Stimulated activated CD4-positive, alpha-beta T cell treated with anti-CD3 and anti-CD28 coated beads, TNF-alpha, amount 100 ng/mL, for 4 hours (primary cell): ENCODE measurements around the gene ARHGEF33.
A peak's percentile ranks its signal among the peaks of the same experiment; 100 is the strongest.

Experiments used
- DNase-seq, 3 experiments: peaks; one replicate each; pipeline ENCODE4 v3.0.0-alpha.2; 2020; ENCODE audit warnings: low read depth in 3 of 3

Gene ARHGEF33

DNA sequence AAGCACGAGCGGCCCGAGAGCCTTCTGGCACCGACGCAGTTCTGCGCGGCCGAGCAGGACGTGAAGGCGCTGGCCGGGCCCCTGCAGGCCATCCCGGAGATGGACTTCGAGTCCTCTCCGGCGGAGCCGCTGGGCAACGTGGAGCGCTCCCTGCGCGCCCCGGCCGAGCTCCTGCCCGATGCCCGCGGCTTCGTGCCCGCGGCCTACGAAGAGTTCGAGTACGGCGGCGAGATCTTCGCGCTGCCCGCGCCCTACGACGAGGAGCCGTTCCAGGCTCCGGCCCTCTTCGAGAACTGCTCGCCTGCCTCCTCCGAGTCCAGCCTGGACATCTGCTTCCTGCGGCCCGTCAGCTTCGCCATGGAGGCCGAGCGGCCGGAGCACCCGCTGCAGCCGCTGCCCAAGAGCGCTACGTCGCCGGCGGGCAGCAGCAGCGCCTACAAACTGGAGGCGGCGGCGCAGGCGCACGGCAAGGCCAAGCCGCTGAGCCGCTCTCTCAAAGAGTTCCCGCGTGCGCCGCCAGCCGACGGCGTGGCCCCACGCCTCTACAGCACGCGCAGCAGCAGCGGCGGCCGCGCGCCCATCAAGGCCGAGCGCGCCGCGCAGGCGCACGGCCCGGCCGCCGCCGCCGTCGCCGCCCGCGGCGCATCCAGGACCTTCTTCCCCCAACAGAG lies 70.4 kb downstream of the ARHGEF33 start:
- peak; percentile 35 to 48 (median 44) for DNase-seq

DNA sequence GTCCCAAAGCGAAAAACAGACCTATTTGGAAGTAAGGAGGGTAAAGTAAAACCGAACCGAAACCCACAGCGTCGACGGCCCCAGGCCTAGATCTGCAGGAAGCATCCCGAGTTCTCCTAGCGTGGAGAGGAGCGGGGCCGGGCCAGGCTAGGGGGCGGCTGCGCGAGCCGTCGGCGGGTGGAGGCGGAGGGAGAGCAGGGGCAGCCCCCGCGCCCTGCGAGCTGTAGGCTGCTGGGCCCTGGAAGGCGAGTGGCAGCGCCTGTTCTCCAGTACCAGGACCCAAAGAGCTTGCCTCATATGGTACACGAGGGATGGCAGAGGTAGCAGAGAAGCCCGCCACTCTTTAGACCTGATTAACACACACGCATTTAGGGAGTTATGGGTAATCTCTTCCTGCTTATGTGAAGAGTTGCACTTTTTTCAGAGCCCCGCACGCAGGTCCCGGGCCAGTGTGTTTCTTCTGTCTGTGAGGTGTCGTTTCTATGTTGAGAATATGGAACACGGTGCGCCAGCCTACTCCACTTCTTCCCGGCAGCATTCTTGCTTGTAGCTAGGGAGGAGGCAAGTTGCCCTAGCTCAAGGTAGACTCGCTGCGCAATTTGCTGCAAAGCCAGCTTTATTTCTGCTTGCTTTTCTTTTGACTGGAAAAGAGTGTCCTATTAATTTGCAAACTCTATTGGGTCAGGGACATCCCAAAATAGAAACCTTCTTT lies 71.1 kb downstream of the ARHGEF33 start:
- peak in 1 of 3 experiments; percentile 9 for DNase-seq

DNA sequence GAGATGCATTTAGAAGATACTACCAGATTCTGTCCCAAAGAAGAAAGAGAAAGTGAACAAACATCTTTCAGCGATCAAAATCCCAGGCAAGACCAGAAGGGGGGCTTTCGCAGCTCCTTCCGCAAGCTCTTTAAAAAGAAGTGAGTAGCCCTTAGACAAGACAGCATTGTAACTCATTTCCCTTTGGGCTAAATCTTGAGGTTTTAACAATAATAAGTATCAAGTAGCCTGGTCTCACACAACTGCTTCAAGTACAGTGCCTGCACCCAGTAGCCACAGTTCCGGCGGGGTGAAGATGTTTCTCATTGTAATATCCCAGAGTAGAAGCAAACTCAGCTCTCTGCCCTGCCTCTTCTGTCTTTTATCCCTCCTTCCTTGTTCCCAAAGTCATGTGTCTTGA lies 76.3 kb downstream of the ARHGEF33 start:
- DNase-seq = no peak

DNA sequence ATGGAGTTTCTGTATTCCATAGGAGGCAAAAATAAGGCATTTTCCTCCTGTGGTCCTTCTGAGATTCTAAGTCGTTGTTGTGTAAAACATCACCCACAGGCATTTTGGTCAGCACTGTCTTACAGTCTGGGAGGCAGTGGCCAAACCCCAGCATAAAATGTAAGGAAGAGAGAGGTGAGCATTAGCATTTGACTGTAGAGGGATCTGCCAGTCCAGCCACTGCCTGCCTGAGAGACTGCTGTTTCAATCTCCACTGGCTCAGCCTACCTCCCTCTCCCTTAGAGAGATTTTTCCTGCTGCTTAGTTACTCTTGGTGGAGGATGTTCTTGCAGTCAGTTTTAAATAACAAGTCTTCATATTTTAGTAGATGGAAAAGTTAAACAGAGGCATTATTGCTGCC lies 77.0 kb downstream of the ARHGEF33 start:
- no peak for DNase-seq

DNA sequence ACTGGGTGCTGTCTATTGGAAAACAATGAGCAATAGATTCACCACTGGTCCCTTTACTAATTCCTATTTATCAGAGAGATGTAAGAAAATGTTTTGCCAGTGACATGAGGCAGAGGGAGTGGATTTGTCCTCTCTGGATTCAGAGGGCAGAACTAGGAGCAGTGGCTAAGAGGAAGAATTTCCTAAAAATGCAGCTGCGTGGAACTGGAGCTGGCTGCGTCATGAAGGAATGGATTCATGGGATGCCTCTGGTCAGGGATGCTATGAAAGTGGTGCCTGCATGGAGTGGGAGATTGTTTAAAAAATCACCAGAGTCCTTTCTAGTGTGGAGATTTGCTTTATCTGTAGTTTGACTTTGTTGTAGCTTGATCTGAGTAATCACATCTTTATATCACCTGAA lies 78.3 kb downstream of the ARHGEF33 start:
- DNase-seq = no peak

DNA sequence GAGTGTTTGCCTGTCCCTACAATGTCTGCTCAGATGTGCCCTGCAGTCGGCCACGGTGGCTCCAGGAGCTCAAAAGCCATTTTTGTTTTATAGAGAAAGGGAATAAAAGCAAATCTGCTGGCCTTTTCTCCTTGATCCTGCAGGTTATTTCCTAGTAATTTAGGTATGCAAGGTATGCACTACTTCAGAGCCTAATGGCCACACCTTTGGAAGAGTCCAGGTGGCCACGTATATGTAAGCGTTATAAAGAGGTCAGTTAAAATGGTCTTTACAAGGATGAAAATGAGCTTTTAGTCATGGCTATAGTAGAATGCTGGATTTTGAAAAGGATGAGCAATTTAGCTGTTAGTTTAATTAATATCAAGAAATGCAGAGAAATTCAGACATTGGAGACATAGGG lies 81.7 kb downstream of the ARHGEF33 start:
- DNase-seq = no peak

DNA sequence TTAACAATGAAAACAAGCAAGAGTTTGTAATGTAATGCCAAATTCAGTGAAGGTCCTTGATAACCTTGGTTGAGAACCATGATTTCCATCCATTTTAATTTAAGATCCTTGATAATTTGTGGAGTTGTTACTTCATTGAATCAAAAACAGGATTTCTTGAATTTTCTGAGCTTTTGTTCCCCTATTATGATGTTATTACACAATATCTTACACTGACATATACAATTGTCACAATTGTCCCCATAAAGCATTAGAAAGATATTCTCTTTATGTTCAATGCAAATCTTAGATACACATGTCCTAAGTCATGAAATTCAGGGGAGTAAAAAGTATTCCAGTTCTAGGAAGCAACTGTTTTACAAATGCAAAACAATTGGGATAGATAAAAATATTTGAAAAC lies 83.6 kb downstream of the ARHGEF33 start:
- no peak for DNase-seq

DNA sequence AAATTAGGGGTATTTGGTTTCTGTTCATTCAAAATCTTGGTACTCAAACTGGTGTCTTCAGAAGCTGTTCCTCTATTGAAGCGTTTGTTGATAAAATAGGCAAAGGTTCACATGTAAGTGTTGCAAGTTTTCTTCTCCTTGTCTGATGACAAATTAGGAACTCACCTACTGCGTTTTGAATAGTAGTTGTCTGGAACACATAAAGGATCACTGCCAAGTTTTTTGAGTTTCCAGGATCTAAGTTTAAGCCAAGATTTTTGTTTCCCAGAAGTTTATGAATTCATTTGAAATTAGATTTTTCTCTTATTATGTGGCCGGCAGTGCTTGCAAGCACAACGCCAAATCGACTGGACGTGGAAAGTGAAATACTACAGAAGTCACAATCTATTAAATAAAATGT lies 85.4 kb downstream of the ARHGEF33 start:
- DNase-seq = no peak

DNA sequence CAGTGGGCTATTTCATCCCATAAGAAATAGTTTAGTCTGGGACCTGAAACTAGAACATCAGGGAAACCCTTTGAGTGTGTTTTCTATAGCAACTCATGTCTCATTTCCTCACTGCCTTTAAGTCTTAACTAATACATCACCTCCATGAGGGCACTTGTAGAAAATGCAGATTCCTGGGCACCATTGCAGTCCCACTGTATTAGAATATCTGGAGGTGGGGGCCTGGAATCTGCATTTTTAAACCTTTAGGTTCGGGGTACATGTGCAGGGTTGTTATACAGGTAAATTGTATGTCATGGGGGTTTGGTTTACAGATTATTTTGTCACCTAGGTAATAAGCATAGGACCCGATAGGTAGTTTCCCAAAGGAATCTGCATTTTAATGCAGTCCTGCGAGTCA lies 87.4 kb downstream of the ARHGEF33 start:
- DNase-seq = no peak

DNA sequence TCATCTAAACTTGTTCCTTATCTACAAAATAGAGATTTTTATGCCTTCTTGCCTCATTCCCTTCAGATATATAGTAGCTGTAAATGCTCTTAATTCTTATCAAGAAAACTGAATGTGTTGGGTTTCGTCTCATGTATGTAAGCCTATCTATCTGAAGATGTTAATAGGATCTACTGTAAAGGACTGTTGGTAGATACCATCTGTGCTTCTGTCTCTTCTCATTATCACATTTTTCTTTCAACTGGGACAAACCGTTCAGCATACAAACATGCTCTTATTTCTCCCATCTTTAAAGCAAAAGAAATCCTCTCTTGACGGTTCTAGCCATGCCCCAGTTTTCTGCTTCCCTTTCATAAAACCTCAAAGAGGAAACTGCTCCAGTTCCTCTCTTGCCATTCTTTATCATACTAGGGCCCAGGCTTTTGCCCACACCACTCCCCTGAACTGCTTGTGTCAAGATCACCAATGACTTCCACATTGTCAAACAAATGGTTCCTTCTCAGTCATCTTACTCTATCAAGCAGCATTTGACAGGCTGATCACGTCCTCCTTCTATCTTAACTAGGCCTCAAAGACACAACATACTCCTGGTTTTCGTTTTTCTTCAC lies 88.7 kb downstream of the ARHGEF33 start:
- no peak for DNase-seq

DNA sequence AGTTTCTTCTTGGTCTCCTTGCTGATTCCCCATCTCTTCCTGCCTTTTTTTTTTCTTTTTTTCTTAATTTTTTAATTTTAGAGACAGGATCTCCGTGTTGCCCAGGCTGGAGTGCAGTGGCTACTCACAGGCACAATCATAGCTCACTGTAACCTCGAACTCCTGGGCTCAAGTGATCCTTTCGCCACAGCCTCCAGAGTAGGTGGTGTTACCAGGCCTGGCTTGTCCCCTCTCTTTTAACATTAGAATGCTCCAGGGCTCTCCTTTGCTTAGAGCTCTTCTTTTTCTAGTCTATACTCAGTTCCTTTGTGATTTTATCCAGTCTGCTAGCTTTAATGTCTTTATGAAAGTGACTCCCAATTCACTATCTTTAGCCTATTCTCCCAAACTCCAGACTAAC lies 89.2 kb downstream of the ARHGEF33 start:
- DNase-seq = no peak

DNA sequence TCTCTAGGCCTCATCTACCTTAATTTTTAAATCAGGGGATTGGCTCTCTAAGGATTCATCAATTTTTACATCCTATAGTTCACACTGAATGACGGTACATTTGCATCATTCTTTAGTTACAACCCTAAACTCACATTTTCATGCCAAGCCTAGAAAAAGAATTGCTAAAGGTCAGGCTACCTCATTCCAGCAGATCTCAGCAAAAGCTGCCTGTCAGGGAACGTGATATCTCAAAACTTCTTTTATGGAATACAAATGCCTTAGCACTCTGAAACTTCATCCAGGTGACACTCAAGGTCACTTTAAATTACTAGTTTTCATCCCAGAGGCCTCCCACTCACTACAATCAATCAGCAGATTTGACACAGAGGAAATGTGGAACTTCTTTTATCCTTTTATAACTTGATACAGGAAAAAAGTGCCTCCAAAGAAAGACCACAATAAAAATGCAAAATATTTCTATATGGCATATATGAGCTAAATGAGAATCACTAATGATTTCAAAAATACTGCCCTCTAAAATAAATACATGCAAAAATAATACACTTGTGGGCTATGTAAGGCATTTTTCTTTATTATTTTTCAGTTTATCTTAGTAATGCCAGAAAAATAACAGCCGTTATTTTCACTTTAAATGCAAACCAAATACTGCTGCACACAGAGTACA lies 91.5 kb downstream of the ARHGEF33 start:
- DNase-seq = no peak

DNA sequence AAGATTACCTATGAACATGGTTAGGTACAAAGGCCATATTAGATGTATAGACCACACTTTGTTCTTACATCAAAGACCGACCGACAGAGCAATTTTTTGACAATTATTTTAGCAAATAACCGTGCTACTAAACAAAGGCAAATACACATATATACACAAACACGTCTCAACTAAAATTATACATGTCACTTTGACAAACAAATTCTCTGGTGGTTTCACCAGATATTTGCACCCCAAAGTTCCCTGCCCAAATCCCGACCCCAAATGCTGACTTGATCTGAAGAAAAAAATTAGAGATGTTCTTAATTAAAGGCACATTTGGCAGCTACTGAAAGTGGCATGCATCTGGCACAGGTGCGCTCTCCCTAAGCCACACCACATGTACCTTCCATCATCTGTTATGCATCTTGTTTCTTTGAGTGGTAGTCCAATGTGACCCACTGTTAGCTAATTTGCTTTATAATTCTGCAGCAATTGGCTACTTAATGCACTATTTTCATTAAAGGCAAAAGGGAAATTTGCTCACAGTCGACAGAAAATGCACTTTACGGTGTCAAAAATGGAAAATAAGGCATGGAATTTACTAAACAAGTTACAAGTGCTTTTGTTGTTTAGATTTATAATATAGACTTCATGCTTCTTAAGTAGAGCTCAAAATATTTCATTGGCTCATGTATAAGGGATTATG lies 92.1 kb downstream of the ARHGEF33 start:
- no peak for DNase-seq

DNA sequence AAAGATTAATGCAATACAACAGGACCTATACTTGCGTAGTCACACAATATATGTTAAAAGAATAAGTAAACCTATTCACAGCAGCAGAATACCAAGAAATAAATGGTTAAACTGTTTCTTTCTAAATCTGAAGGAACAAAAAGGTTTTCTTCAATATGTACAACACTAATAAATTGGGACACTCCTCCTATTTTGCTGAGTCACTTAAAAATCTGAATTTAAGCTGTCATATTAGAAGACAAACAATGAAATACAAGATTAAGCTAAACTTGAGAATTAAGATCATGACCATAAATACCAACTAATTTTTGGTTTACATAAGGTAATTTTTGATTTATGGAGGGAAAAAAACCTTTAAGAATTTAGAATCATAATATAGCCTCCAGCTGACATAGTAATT lies 92.8 kb downstream of the ARHGEF33 start:
- DNase-seq = no peak

DNA sequence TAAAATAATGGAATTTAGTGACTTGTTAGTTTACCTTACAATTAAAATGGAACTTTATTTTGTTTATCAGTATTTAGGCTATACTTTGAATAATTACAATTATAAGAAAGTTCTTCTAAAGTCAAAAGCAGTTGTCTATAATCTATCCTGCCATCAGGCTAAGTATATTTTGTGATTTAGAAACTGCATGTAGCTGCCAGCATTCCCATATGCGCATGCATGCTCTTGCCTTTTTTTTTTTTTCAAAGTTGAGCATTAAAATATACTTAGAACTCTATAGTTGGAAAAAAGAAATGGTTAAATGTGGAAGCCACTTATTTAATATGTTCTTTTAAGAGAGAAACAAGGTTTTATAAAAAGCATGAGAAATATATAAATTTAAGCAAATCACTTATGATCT lies 99.0 kb downstream of the ARHGEF33 start:
- no peak for DNase-seq

DNA sequence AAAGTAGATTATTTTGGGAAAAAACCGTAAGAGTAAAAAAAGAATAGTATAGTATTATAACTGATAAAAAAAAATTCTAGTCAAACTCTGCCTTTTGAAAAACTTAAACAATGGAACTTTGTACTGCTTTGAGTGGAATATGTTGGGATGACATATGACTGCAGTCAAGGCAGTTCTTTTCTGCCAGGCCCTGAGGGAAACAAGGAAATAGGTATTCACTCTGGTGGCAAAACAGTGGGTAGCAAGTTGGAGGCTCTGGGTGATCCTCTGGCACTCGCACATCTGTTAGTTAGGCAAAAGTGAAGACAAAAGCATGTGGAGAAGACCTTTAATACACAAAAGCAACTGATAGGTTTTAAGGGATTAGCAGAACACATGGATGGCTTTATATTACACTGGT lies 102.2 kb downstream of the ARHGEF33 start:
- no peak for DNase-seq

DNA sequence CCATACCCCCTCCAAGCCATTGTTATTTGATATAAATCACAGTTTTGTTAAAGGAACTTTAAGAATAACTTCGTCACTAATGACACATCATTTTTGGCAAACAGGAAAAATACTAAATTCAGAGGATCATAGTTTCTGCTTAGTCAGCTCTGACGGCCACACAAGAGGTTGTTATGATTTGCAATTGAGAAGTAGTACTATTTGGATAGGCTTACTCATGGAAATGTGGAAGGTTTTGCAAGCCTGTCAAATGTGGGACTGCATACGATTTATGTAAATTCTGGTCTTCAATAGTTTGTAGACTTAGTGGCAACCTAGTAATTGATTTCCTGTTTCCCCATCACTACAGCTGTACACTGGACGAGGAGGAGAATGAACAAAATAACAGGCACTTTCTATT lies 108.1 kb downstream of the ARHGEF33 start:
- no peak for DNase-seq

DNA sequence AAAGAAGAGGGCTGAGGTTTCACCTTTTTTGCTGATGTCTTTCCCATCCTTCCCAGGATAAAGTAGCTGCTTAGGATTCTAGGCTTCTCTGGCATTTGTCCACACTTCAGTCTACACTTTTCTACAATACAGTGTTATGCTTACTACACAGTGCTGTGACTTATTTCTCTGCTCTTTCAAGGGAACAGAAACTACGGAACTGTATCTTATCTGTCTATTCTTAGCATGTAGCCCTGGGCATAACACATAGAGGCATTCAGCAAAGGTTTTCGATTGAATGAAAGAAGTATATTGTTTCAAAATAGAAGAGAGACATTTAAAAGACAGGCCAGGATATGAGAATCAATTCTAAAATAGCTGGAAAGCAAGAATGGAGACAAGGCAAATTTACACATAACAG lies 110.9 kb downstream of the ARHGEF33 start:
- DNase-seq = no peak

DNA sequence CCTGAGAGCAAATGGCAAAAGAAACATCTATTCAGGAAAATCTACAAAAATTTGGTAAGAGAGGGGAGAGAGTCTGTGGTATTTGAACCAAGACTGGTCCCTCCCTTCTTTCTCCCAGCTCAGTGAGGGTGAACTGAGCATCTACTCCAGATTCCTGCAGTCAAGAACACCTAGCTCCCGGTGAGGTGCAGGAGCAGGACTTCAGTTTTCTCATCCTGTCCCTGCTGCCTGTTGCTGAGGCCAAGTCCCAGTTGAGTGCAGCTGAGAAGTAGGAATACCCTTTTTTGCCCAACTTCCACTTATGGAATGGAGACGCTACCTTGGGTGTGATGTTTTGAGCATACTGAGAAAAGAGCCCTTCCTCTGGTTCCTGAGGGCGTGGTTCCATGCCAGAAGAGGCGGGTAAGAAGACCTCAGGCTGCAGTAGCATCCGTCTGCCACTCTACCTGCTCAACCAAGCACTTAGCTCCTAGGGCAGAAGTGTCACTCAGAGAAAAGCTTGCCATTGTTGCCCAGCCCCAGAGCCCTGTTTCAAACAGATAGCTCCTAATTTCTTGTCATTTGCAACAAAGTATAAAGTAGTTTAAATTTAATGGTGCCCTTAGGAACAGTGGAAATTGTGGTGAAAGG lies 118.3 kb downstream of the ARHGEF33 start:
- DNase-seq = no peak

DNA sequence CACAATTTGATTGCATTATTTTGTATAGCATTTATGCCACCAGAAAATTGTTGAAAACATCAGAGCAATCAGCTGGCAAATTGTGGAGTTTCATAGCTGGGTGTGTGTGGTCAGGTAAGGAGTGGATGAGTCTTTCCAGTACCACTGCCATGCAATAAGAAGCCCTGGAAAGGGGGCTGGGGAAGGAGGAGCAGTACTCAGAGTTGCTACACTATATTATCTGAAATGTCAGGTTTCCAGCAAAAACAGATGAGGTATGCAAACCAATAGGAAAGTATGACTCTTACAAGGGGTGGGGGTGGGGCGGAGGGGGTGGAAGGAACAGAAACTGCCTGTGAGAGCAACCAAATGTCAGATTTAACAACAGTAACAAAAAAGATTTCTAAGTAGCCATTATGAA lies 119.0 kb downstream of the ARHGEF33 start:
- DNase-seq = no peak

DNA sequence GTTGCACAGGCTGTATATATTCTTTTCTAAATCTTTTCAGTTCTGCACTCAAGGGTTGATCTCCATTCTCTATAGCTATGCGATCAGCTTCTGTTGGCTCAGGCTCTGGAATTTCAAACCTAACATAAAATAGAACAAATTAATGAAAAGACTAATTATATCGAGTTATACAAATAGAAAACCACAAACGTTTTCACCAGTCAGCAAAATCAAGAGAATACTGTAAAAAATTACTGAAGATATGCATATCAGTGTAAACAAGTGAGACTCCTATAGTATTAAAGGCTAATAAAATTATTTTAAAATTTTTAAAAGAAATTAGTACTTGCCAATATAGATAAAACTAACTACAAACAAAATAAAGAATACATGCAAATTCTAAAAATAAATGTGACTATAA lies 124.2 kb downstream of the ARHGEF33 start:
- DNase-seq = no peak

DNA sequence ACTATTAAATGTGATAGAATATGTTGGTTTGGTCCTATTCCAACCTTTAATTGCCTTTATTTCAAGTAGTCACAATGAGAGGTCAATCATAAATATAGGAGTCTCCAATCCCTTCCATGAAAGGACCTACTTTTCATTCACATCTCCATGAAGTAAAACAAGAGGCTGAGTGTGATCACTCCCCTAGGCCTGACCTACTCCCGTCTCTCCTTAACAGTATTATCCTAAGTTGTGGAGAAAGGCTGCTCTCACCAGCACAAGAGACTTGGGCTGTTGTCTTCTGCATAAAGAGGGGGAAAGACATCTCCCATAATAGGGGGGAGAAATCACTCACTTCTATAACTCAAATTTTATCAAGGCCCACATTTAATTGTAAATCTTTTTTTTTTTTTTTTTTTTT lies 125.7 kb downstream of the ARHGEF33 start:
- no peak for DNase-seq
